Esophagus squamous epithelium (tissue), 5 donors: ENCODE data around the gene LTBP1. TPM values are rescaled to one million over a fixed set of nuclear protein-coding genes. Genes with fewer than 3 reads are reported as not detected.

Experiments used
- DNase-seq: peaks from one replicate; lab custom pipeline; 2025; lab: John Stamatoyannopoulos, UW
- H3K27ac ChIP-seq, 4 donors: fragments of 200-600 bp; sonication (generic); one replicate each; pipeline ENCODE4 v1.5.1; 2016 to 2019; ENCODE audit warnings: mild to moderate bottlenecking in 1 of 4
- H3K27me3 ChIP-seq, 4 donors: fragments of 200-600 bp; sonication (generic); 1 replicate in 3 of 4; 2 replicates in 1 of 4; pipeline versions ENCODE4 v1.5.1 to v1.6.0; 2017 to 2021; ENCODE audit warnings: antibody characterized with exemption in 1 of 4
- H3K36me3 ChIP-seq, 3 donors: fragments of 200-600 bp; sonication (generic); one replicate each; pipeline ENCODE4 v1.5.1; 2016 to 2019
- H3K4me1 ChIP-seq, 3 donors: fragments of 200-600 bp; sonication (generic); one replicate each; pipeline ENCODE4 v1.5.1; 2017 to 2019
- H3K4me3 ChIP-seq, 4 donors: fragments of 200-600 bp; sonication (generic); 1 replicate in 3 of 4; 2 replicates in 1 of 4; pipeline ENCODE4 v1.5.1; 2016 to 2019; ENCODE audit warnings: mild to moderate bottlenecking in 2 of 4, moderate library complexity in 1 of 4
- H3K9me3 ChIP-seq, 3 donors: fragments of 200-600 bp; sonication (generic); one replicate each; pipeline ENCODE4 v1.5.1; 2016 to 2019
- CTCF ChIP-seq, 6 experiments: fragments of 450-650 bp in 4 of 6; fragments of 200-600 bp in 2 of 6; sonication (generic) in 2 of 6; IDR thresholded peaks; one replicate each; pipeline ENCODE4 v1.5.1; 2016 to 2019; ENCODE audit warnings: antibody characterized with exemption in 6 of 6, mild to moderate bottlenecking in 4 of 6, moderate library complexity in 4 of 6
- POLR2A ChIP-seq, 4 donors: fragments of 450-650 bp; IDR thresholded peaks; one replicate each; pipeline ENCODE4 v1.6.1; 2017; ENCODE audit warnings: antibody characterized with exemption in 4 of 4, mild to moderate bottlenecking in 4 of 4, moderate library complexity in 3 of 4
- WGBS, 2 donors: methylation state at CpG; one replicate each; pipeline ENCODE4 v1.1.5; 2018; 5-methylcytosine and 5-hydroxymethylcytosine counted together
- intact Hi-C: fragments of 100-400 bp; cut with DNase I; formaldehyde crosslinking; loops from one replicate; pipeline ENCODE4 v1.15.0; 2022
- total RNA-seq, 4 donors: library from RNA; depleted of rRNA; stranded (reverse); fragments of >200 nt; gene quantifications; one replicate each; pipeline ENCODE4 v1.1.0, GENCODE V29; 2016
- donor health status: DM: yes; HTN: yes; CAD: no.

The LTBP1 gene
- total RNA-seq, 4 donors from 2014 or later: 5.5 to 69.4 (median 32.6) TPM

DNA sequence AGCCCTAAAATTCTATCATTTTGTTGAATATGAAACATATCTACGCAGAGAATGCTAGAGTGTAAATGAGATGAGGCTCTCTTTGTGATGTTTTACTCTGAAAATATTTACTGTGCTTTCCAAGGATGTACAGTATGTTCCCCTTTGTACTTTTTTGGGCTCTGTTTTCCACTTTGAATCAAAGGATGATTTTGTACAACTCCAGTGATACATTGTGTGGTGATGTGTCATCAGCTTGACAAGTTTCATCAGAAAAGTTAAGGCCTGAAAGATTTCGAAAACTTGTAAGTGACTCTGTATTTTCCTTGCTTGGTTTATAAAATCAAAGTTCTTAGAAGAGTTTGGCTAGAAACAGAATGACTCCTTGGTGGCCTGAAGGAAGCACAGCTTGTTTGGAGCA lies 206.3 kb downstream of the LTBP1 start:
- H3K4me3 ChIP-seq: no peak overlapping the region
- WGBS, 2 donors: 39 to 45% methylated on average over 2 of the region's 2 CpGs
- no peak for TF ChIP-seq CTCF (IDR thresholded peaks at IDR 0.05)
- TF ChIP-seq POLR2A (IDR thresholded peaks at IDR 0.05): no peak
- no peaks in the 10 kb centered on the region for H3K27me3 ChIP-seq
- H3K4me1 ChIP-seq: peaks cover 0 to 22% (median 14%) of the 10 kb centered on the region in 3 donors
- no peaks in the 10 kb centered on the region for H3K36me3 ChIP-seq
- H3K9me3 ChIP-seq: no peaks in the 10 kb centered on the region
- H3K27ac ChIP-seq: peak overlapping the region in 3 of 4 donors; percentile 36 to 79 (median 71)
- no peak for DNase-seq
- intact Hi-C loops: no loop called here

GRCh38 chr2:33158482-33159003 lies 211.8 kb downstream of the LTBP1 start:
- Histone ChIP-seq H3K4me1 (peaks cover 0 to 17% (median 3%) of the 10 kb centered on the region in 3 donors), H3K4me3 (no peak overlapping the region), H3K27ac (peak overlapping the region in 2 of 4 donors; percentile 47 to 67), H3K27me3 (no peaks in the 10 kb centered on the region), H3K36me3 (no peaks in the 10 kb centered on the region), H3K9me3 (no peaks in the 10 kb centered on the region)
- TF ChIP-seq CTCF (IDR thresholded peaks at IDR 0.05): no peak
- no peak for TF ChIP-seq POLR2A (IDR thresholded peaks at IDR 0.05)
- WGBS, 2 donors: 45 to 82% methylated on average over 3 of the region's 3 CpGs
- intact Hi-C loops: no loop called here
- no peak for DNase-seq

GRCh38 chr2:33160191-33160590 lies 213.4 kb downstream of the LTBP1 start:
- TF ChIP-seq POLR2A (IDR thresholded peaks at IDR 0.05) (no peak), CTCF (IDR thresholded peaks at IDR 0.05) (no peak)
- Histone ChIP-seq H3K4me1 (peaks cover 0 to 11% (median 3%) of the 10 kb centered on the region in 3 donors), H3K27ac (no peak overlapping the region), H3K4me3 (no peak overlapping the region), H3K9me3 (no peaks in the 10 kb centered on the region), H3K27me3 (no peaks in the 10 kb centered on the region), H3K36me3 (no peaks in the 10 kb centered on the region)
- WGBS, 2 donors: 69 to 77% methylated on average over 5 of the region's 5 CpGs
- no peak for DNase-seq
- intact Hi-C loops: no loop called here

- Histone ChIP-seq H3K9me3 (no peaks in the 10 kb centered on the region), H3K4me1 (peaks cover 0 to 4% (median 0%) of the 10 kb centered on the region in 3 donors), H3K4me3 (no peak overlapping the region), H3K36me3 (no peaks in the 10 kb centered on the region), H3K27me3 (no peaks in the 10 kb centered on the region), H3K27ac (no peak overlapping the region)
- 51 to 63% methylated on average over 5 of the region's 5 CpGs for WGBS, 2 donors
- intact Hi-C loops: no loop called here
- no peak for TF ChIP-seq CTCF (IDR thresholded peaks at IDR 0.05)
- TF ChIP-seq POLR2A (IDR thresholded peaks at IDR 0.05): no peak
- DNase-seq: no peak
Observed at GRCh38 chr2:33166287-33166881, 219.6 kb downstream of the LTBP1 start.

DNA sequence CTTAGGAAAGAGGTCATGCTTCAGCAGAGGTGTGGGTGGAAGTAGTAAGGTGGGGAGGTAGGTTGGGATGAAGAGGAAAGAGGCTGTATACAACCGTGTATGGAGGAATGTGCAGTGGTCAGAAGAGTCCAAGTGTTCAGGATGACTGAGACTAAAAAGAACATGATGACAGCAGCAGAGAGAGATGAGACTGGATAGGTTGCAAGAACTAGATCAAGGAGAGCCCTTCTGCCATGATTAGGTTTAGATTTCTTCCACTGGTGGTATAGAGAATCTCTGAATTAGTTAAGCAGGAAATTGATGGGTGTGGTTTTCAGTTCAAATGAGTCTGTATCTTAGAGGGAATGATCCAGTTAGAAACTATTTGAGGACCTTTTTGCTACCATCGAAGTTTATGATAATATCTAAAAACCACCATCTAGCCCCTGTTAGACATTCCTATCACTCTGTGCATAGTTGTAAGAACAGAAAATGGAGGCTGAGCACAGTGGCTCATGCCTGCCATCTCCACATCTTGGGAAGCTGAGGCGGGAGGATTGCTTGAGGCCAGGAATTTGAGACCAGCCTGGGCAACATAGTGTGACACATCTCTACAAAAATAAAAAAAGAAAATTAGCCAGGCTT lies 221.0 kb downstream of the LTBP1 start:
- WGBS, 2 donors: 81 to 83% methylated on average over 3 of the region's 3 CpGs
- intact Hi-C loops: no loop called here
- no peak overlapping the region for H3K4me3 ChIP-seq
- H3K27ac ChIP-seq: no peak overlapping the region
- no peak for TF ChIP-seq CTCF (IDR thresholded peaks at IDR 0.05)
- no peak for TF ChIP-seq POLR2A (IDR thresholded peaks at IDR 0.05)
- peaks cover 0 to 4% (median 0%) of the 10 kb centered on the region in 3 donors for H3K4me1 ChIP-seq
- H3K27me3 ChIP-seq: no peaks in the 10 kb centered on the region
- DNase-seq: no peak
- no peaks in the 10 kb centered on the region for H3K36me3 ChIP-seq
- no peaks in the 10 kb centered on the region for H3K9me3 ChIP-seq
